Coronary artery (tissue), 2 donors: ENCODE data around the gene TIFAB.

ENCODE experiments used
- DNase-seq: peaks from one replicate; pipeline ENCODE4 v3.0.0-alpha.2; 2017; ENCODE audit warnings: low spot score
- H3K27ac ChIP-seq, 2 donors: fragments of 200-600 bp; sonication (generic); one replicate each; pipeline ENCODE4 v1.5.1; 2016 to 2019
- H3K4me3 ChIP-seq: fragments of 200-600 bp; sonication (generic); 2 replicates; pipeline ENCODE4 v1.5.1; 2016; ENCODE audit warnings: mild to moderate bottlenecking, moderate library complexity
- TF ChIP-seq, protein P1 (sequence below): fragments of 200-600 bp; sonication (generic); IDR thresholded peaks from one replicate; pipeline ENCODE4 v1.5.1; 2019; ENCODE audit warnings: antibody characterized with exemption

Gene TIFAB

DNA sequence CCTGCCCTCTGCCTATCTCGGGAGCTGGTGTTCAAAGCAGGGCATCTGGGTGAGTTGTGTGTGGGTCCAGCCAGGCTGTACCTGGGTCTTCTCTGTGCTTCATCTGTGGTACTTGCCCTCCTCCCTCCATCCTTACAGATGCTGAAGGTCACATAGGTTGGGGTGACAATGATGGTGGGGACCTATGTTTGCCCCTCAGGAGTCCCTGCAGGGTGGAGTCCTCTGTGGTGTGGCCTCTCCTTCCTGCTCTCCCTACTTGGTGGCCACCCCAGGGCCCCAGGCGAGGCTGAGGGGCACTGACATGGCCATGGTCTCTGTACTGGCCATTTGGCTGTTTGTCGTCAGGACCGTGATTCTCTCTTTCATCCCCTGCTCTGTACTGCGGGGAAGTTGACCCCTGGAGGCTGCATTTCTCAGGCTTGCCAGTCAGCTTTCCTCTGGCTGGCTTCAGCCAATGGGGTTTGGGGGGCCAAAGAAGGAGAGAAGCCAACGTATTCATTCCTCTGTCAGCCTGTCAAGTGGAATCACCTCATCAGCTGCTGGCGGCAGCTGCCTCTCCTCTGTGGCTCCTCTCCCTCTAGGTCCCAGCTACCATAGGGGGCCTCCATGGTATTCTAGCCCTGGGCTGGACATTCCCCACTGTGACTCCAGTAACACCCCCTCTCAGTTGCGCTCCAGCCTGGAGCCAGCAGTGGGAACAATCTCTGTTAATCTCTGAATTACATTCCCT, 9.6 kb downstream of the TIFAB start:
- TF ChIP-seq, protein P1, sequence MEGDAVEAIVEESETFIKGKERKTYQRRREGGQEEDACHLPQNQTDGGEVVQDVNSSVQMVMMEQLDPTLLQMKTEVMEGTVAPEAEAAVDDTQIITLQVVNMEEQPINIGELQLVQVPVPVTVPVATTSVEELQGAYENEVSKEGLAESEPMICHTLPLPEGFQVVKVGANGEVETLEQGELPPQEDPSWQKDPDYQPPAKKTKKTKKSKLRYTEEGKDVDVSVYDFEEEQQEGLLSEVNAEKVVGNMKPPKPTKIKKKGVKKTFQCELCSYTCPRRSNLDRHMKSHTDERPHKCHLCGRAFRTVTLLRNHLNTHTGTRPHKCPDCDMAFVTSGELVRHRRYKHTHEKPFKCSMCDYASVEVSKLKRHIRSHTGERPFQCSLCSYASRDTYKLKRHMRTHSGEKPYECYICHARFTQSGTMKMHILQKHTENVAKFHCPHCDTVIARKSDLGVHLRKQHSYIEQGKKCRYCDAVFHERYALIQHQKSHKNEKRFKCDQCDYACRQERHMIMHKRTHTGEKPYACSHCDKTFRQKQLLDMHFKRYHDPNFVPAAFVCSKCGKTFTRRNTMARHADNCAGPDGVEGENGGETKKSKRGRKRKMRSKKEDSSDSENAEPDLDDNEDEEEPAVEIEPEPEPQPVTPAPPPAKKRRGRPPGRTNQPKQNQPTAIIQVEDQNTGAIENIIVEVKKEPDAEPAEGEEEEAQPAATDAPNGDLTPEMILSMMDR = no peak
- no peak for DNase-seq
- H3K27ac ChIP-seq = no peak overlapping the region
- H3K4me3 ChIP-seq = no peak overlapping the region

DNA sequence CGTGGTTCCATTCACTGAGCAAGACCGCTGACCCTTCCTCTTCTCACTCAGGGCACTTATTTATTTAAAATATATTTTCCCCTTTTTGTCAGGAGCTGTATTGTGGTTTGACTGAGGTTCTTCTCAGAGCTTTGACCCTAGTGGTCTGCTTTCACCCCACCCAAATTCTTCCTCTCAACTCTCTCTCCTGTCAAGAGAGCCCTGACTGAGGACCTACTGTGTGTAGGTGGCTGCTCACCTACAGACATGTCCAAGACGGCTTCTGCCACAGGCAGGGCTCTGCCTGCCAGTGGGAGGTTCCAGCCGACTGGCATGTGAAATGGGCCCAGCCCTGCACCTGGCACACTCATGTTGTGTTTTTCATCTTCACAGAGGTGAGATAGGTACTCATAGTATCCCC, 10.2 kb downstream of the TIFAB start:
- Histone ChIP-seq H3K27ac (no peak overlapping the region), H3K4me3 (no peak overlapping the region)
- no peak for DNase-seq
- TF ChIP-seq, protein P1 = no peak

DNA sequence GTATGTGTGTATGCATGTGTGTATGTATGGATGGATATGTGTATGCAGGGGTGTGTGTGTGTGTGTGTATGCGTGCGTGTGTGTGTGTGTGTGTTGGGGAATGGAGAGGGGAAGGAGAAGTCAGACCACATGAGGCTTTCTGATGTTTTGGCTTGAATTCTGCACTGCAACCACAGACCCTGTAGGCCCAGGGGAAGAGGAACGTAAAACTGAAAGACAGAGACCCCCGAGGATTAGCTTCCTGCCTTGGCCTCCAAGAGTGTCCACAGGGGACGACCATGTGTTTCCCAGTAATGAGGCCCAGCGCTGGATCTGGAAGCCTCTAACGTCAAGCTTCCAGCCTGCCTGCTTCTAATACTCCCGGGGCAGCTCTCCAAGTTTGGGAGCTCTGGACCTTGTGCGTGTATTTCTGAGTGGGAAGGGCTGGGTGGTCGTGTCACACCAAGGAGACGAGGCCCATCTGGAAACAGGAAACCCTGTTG, 10.8 kb downstream of the TIFAB start:
- no peak for DNase-seq
- no peak overlapping the region for H3K4me3 ChIP-seq
- TF ChIP-seq, protein P1 = no peak
- no peak overlapping the region for H3K27ac ChIP-seq

DNA sequence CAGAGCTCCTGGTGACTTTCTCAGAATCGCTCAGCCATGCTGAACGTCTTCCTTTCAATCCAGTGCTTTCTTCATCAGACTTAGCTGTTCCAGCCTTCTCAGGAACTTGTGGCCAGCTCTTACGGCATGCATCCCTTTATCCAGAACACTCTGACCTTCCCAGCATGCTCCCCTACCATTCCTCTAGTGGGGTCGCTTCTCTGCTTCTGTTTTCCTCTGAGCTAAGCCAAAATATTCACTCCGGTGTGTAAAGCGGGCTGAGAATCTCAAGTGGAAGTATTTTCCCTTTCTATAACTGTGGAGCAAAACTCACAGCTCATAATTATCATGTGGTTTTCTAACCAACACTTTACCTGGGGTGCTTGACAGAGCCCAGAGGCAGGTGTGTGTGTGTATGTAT, 11.2 kb downstream of the TIFAB start:
- TF ChIP-seq, protein P1 = no peak
- DNase-seq = no peak

DNA sequence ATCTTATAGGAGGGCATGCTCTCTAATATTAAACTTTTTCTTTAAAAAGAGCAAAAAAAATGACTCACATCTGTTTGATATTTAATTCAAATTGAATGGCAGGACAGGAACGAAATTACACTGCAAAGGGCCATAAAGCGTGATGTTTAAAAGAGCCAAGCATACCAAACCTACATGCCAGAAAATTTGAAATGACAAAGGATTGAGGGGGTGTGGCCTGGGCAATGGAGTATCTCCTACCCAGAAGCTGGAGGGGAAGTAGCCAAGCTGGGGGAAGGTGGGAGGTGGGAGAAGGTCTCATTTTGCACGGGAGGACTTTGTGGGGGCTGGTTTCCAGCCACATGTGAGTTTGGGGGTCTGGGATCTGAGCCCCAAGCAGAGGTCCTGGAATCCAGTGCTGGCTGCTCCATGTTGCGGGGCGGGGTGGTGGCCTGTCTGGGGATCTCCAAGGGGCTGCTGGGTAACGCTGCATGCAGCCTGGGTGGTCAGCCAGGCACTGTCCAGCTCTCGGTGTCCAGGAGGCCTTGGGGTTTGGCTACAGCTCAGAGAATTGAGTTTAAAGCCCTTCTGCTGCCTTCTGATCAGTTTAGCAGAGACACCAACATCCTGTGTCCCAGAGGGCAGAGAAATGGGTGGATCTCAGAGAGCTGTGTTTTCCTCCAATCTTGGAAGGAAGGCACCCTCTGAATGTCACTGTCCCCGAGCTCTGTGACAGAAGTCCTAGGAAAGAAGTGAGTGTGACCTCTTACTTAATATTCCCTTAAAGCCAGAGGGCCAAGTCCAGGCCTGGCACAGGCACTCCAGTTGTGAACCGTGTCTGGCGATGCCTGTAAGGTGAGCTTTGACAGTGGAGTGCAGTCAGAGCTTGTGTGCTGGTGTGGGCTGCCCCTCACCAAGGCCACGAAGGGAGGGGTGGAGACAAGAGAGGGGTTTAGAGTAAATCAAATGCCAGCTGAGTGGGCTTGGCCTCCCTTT, 12.6 kb downstream of the TIFAB start:
- Histone ChIP-seq H3K27ac (no peak overlapping the region), H3K4me3 (no peak overlapping the region)
- TF ChIP-seq, protein P1 = no peak
- DNase-seq = no peak

More for the DNA sequence above, 11.2 kb downstream of the TIFAB start:
- Histone ChIP-seq H3K27ac (no peak overlapping the region), H3K4me3 (no peak overlapping the region)

DNA sequence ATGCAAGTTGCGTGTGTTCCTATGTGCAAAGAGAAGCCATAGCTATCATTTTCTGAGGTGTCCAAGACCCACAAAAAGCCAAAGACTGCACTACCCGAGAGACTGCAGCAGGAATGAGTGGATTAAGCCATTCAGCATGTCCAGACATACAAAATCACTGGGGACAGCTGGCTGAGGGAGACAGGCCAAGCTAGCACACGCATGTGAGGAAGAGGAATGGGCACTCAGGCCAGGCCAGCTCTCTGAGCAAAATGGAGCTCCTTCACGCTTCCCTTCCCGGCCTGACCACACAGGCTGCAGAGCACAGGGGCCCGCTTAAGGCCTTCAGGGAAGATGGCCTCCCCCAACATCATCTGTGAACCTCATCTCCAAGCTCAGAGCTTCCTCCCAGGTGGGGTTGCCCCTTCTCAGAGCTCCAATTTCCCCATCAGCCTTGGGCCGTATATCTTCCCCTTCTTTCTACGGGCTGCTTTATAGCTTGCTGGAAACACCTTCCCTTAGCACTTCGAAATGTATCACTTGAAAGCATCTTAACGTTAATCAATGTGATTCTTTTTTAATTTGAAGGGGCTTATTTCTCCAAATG, 13.4 kb downstream of the TIFAB start:
- DNase-seq = no peak
- H3K27ac ChIP-seq = no peak overlapping the region
- TF ChIP-seq, protein P1 = no peak
- H3K4me3 ChIP-seq = no peak overlapping the region
